GM10248 (cell line): ENCODE measurements around the gene ADCK1.
"Not testable (repeated sequence)": the region's sequence is repeated elsewhere in the genome, so short reads cannot be mapped to it uniquely, and the experiment has no call there.

Source experiments
- CTCF ChIA-PET: fragments of 300-600 bp; sonication (Branson Sonifier 250); formaldehyde crosslinking; extraction: SDS; loops from one replicate; lab custom pipeline; 2021; ENCODE audit warnings: antibody characterized with exemption; lab: Yijun Ruan, JAX
- POLR2A ChIA-PET: fragments of 350-650 bp; sonication (Branson Sonifier 250); formaldehyde crosslinking; extraction: SDS; loops from one replicate; lab custom pipeline; 2020; ENCODE audit warnings: antibody characterized with exemption; lab: Yijun Ruan, JAX
- DNase-seq: peaks from one replicate; pipeline ENCODE4 v3.0.0; 2012; ENCODE audit errors: extremely low spot score
- CTCF ChIP-seq: IDR thresholded peaks from 2 replicates; pipeline ENCODE4 v1.5.1; 2012; ENCODE audit warnings: mild to moderate bottlenecking, low read depth; ENCODE audit errors: extremely low read depth, missing control alignments, control extremely low read depth

ADCK1 gene

GRCh38 chr14:77809011-77809410 lies 9.1 kb downstream of the ADCK1 start:
- ChIA-PET CTCF (interaction anchor here (1.3 kb wide), 1 partner anchor 11 kb away, joined by 3 read pairs; no protein-coding TSS in a partner anchor), POLR2A (no interaction called here)
- no peak for TF ChIP-seq CTCF
- DNase-seq = no peak

GRCh38 chr14:77812028-77812427 lies 12.1 kb downstream of the ADCK1 start:
- ChIA-PET CTCF (interaction anchor here (2.1 kb wide), 1 partner anchor 50 kb away, joined by 6 read pairs; no protein-coding TSS in a partner anchor), POLR2A (no interaction called here)
- DNase-seq = no peak
- TF ChIP-seq CTCF = no peak

- DNase-seq, POLR2A ChIA-PET: not testable (repeated sequence)
- CTCF ChIA-PET = interaction anchor here (2.1 kb wide), 1 partner anchor 49 kb away, joined by 6 read pairs; no protein-coding TSS in a partner anchor
Measured at GRCh38 chr14:77812682-77813081, 12.8 kb downstream of the ADCK1 start.

GRCh38 chr14:77822307-77822706 lies 22.4 kb downstream of the ADCK1 start:
- ChIA-PET CTCF (interaction anchor here (1.0 to 1.7 kb wide), 4 partner anchors 12 to 167 kb away, joined by 3 to 5 read pairs (median 4); no protein-coding TSS in a partner anchor), POLR2A (interaction anchor here (0.6 kb wide), 1 partner anchor 437 kb away, joined by 3 read pairs; no protein-coding TSS in a partner anchor)
- TF ChIP-seq CTCF = no peak
- no peak for DNase-seq

- no peak for TF ChIP-seq CTCF
- CTCF ChIA-PET = interaction anchor here (1.3 to 1.7 kb wide), 2 partner anchors 11 to 39 kb away, joined by 3 to 4 read pairs; no protein-coding TSS in a partner anchor
- no peak for DNase-seq
- POLR2A ChIA-PET = no interaction called here
Measured at GRCh38 chr14:77822741-77823140, 22.8 kb downstream of the ADCK1 start.

GRCh38 chr14:77823378-77823777 lies 23.5 kb downstream of the ADCK1 start:
- TF ChIP-seq CTCF = no peak
- no peak for DNase-seq
- POLR2A ChIA-PET = no interaction called here
- CTCF ChIA-PET = interaction anchor here (1.3 to 1.7 kb wide), 2 partner anchors 10 to 38 kb away, joined by 3 to 4 read pairs; no protein-coding TSS in a partner anchor

GRCh38 chr14:77825895-77826519 lies 26.1 kb downstream of the ADCK1 start:
- no peak for TF ChIP-seq CTCF
- no peak for DNase-seq
- POLR2A ChIA-PET = no interaction called here
- CTCF ChIA-PET = interaction anchor here (1.0 kb wide), 1 partner anchor 10 kb away, joined by 5 read pairs; no protein-coding TSS in a partner anchor
